Vagina (tissue), 2 donors: Measurements from ENCODE around the gene RNF144A.

Experiments
- POLR2AphosphoS5 ChIP-seq, 2 donors: sonication (generic); formaldehyde crosslinking; IDR thresholded peaks; one replicate each; pipeline ENCODE4 v1.9.0; 2017; ENCODE audit warnings: antibody characterized with exemption in 2 of 2, mild to moderate bottlenecking in 2 of 2, low read depth in 1 of 2; ENCODE audit not compliant: insufficient read depth in 1 of 2
- TF ChIP-seq, protein P1 (sequence below), 3 experiments: fragments of 450-650 bp in 2 of 3; fragments of 200-600 bp in 1 of 3; sonication (generic) in 1 of 3; IDR thresholded peaks; one replicate each; pipeline ENCODE4 v1.5.1; 2017 to 2019; ENCODE audit warnings: antibody characterized with exemption in 3 of 3, mild to moderate bottlenecking in 2 of 3, moderate library complexity in 2 of 3

DNA sequence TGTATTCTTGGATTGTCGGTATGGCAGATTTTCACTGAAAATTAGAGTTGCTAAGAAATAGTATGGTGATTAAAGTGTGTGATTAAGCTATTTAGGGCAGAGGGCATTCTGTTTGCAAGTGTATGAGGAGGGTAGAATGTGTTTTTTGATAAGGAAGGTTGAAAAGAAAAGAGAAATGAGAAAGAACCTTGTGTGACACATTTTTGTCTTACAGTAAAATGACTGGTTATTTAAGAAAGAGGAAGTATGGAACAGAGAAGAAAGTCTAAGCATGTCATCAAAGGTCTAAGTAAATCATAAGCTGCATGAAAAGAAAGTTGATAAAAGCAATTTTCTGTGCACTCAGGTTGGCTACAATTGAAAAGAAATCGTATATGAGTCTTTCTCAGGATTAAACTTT is 44.8 kb upstream of the RNF144A start:
- TF ChIP-seq, protein P1, sequence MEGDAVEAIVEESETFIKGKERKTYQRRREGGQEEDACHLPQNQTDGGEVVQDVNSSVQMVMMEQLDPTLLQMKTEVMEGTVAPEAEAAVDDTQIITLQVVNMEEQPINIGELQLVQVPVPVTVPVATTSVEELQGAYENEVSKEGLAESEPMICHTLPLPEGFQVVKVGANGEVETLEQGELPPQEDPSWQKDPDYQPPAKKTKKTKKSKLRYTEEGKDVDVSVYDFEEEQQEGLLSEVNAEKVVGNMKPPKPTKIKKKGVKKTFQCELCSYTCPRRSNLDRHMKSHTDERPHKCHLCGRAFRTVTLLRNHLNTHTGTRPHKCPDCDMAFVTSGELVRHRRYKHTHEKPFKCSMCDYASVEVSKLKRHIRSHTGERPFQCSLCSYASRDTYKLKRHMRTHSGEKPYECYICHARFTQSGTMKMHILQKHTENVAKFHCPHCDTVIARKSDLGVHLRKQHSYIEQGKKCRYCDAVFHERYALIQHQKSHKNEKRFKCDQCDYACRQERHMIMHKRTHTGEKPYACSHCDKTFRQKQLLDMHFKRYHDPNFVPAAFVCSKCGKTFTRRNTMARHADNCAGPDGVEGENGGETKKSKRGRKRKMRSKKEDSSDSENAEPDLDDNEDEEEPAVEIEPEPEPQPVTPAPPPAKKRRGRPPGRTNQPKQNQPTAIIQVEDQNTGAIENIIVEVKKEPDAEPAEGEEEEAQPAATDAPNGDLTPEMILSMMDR (IDR thresholded peaks at IDR 0.05), result no peak
- no peak for TF ChIP-seq POLR2AphosphoS5 (IDR thresholded peaks at IDR 0.05; ENCODE audit: insufficient read depth in 1 of 2, low read depth in 1 of 2)
